Measurements from ENCODE around the gene SLC36A4.

DNA sequence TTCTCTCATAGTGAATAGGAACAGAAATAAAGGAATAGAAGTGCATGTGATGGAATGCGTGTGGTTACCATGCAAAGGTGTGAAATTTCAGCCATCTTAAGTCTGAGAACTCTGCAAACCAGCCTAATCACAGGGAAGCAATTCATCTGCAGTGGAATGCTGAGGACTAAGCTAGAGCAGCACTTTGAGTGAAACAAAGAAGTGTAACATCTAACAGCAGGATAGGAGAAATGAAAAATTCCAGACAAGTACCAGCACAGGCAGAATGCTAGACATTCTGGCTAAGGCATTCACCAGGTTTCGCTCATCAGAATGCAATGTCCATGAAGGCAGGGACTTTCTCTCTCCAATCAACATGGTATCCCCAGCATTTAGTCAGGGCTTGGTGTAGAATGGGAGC lies 41.2 kb upstream of the SLC36A4 start:
- no peak for TF ChIP-seq EZH2phosphoT487 (IDR thresholded peaks at IDR 0.05; ENCODE audit: borderline replicate concordance, low read length)
- TF ChIP-seq, protein P1, sequence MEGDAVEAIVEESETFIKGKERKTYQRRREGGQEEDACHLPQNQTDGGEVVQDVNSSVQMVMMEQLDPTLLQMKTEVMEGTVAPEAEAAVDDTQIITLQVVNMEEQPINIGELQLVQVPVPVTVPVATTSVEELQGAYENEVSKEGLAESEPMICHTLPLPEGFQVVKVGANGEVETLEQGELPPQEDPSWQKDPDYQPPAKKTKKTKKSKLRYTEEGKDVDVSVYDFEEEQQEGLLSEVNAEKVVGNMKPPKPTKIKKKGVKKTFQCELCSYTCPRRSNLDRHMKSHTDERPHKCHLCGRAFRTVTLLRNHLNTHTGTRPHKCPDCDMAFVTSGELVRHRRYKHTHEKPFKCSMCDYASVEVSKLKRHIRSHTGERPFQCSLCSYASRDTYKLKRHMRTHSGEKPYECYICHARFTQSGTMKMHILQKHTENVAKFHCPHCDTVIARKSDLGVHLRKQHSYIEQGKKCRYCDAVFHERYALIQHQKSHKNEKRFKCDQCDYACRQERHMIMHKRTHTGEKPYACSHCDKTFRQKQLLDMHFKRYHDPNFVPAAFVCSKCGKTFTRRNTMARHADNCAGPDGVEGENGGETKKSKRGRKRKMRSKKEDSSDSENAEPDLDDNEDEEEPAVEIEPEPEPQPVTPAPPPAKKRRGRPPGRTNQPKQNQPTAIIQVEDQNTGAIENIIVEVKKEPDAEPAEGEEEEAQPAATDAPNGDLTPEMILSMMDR (conservative IDR thresholded peaks at IDR 0.05; ENCODE audit: low read depth, low read length), result no peak

Measured in PC-3 (cell line).